Endodermal cell (in vitro differentiated cells): Measurements from ENCODE around the gene LRSAM1. TPM values are rescaled to one million over a fixed set of nuclear protein-coding genes. Genes with fewer than 3 reads are reported as not detected.

Source experiments
- DNase-seq: peaks from one replicate; pipeline ENCODE4 v3.0.0-alpha.2; 2017
- H3K27ac ChIP-seq: 2 replicates; pipeline ENCODE4 v1.5.1; 2013; ENCODE audit warnings: mild to moderate bottlenecking, low read depth, low read length, moderate library complexity
- H3K27me3 ChIP-seq: 2 replicates; pipeline ENCODE4 v1.6.1; 2013; ENCODE audit warnings: mild to moderate bottlenecking, low read length, moderate library complexity; ENCODE audit not compliant: insufficient read depth, control insufficient read depth, poor library complexity, severe bottlenecking
- H3K36me3 ChIP-seq: 2 replicates; pipeline ENCODE4 v1.7.0; 2013; ENCODE audit warnings: mild to moderate bottlenecking, low read length, moderate library complexity; ENCODE audit not compliant: control insufficient read depth, insufficient read depth
- H3K4me1 ChIP-seq: one replicate; pipeline ENCODE4 v1.7.0; 2013; ENCODE audit warnings: low read length; ENCODE audit not compliant: control insufficient read depth, insufficient read depth
- H3K4me3 ChIP-seq: 2 replicates; pipeline ENCODE4 v1.5.1; 2013; ENCODE audit warnings: mild to moderate bottlenecking, low read length, moderate library complexity
- H3K9ac ChIP-seq: 2 replicates; pipeline ENCODE4 v1.6.1; 2013; ENCODE audit warnings: mild to moderate bottlenecking, low read length, moderate library complexity; ENCODE audit not compliant: poor library complexity, severe bottlenecking; ENCODE audit errors: extremely low read depth
- H3K9me3 ChIP-seq: 2 replicates; pipeline ENCODE4 v1.6.1; 2013; ENCODE audit warnings: mild to moderate bottlenecking, low read length, moderate library complexity; ENCODE audit not compliant: control insufficient read depth
- H3K27ac Mint-ChIP-seq: 2 replicates; pipeline ENCODE4 v1.8.0; 2020; ENCODE audit warnings: mixed read lengths
- H3K27me3 Mint-ChIP-seq: 2 replicates; pipeline ENCODE4 v1.8.0; 2021; ENCODE audit warnings: mild to moderate bottlenecking, mixed read lengths; ENCODE audit not compliant: insufficient read depth
- H3K36me3 Mint-ChIP-seq: 2 replicates; pipeline ENCODE4 v1.8.0; 2020; ENCODE audit warnings: low read depth, mixed read lengths
- H3K4me1 Mint-ChIP-seq: 2 replicates; pipeline ENCODE4 v1.8.0; 2020; ENCODE audit warnings: mixed read lengths
- H3K4me3 Mint-ChIP-seq: 2 replicates; pipeline ENCODE4 v1.8.0; 2020; ENCODE audit warnings: mild to moderate bottlenecking, moderate library complexity, mixed read lengths
- H3K9me3 Mint-ChIP-seq: 2 replicates; pipeline ENCODE4 v1.8.0; 2020; ENCODE audit warnings: mild to moderate bottlenecking, mixed read lengths
- WGBS, 2 experiments: methylation state at CpG; one replicate each; pipeline versions ENCODE4 v1.1.5 to v1.1.7; 2013; ENCODE audit warnings: missing lambda C conversion rate in 2 of 2, mixed read lengths in 1 of 2; ENCODE audit not compliant: insufficient coverage in 1 of 2, insufficient read length in 1 of 2; 5-methylcytosine and 5-hydroxymethylcytosine counted together
- total RNA-seq, 2 donors: library from RNA; stranded (reverse); fragmentation: NEBNext Ultra II Directional in 1 of 2; extraction: Animal tissue kit (Norgen Biotek cat#: 25700) in 1 of 2; gene quantifications; 2 replicates in 1 of 2; 3 replicates in 1 of 2; pipeline ENCODE4 v1.2.1, GENCODE V29; 2021
- TF ChIP-seq, protein P1 (sequence below): fragments of 200-600 bp; sonication (generic); conservative IDR thresholded peaks from 2 replicates; pipeline ENCODE4 v1.5.0; 2021; ENCODE audit warnings: antibody characterized with exemption, mild to moderate bottlenecking

Gene LRSAM1
- total RNA-seq, 2 donors from 2014 or later = 18.4 to 19.8 TPM

DNA sequence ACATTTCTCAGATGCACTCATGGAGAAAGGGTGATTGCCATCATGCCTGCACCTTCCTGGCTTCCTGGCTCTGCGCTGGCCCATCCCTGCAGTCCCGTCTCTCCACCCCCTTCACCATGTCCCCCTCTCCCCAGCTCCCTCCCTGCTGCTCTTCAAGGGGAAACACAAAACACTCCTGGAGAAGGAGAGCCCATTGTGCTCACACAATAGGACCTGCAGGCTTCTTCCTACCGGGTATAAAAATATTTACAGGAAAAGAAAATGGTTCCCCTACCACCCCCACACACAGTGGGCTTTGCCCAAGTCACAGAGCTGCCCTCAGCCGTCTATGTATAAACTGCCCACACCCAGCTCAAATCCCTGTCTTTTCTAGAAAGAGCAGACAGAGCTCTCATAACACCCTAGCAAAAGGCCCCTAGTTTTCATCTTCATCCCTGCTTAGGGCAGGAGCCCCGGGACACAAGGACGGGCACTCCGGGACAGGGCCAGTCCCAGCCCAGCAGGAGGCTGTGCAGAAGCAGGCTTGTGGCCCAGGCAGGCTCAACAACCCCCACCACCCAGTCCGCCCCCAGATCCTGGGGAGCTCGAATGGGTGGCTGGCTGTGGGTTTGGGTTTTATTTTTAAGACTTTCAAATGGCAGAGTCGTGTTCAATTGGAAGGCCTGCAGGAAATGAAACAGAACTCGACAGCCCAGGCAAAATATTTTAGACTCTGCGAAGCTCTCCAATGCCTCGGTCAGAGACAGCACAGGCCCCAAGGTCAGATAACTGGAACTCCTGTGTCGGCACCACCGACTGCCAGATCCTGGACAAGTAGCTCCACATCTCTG lies 77.3 kb downstream of the LRSAM1 start:
- Histone ChIP-seq H3K9ac (no peak overlapping the region), H3K4me3 (no peak overlapping the region), H3K27me3 (no peaks in the 10 kb centered on the region), H3K4me1 (no peaks in the 10 kb centered on the region), H3K36me3 (peaks cover 33% of the 10 kb centered on the region), H3K9me3 (peaks cover 24% of the 10 kb centered on the region), H3K27ac (peak overlapping the region; percentile 74)
- Mint-ChIP-seq H3K4me3 (no peak overlapping the region), H3K27ac (peak overlapping the region; percentile 83), H3K36me3 (peaks cover 44% of the 10 kb centered on the region), H3K9me3 (peaks cover 29% of the 10 kb centered on the region), H3K27me3 (no peaks in the 10 kb centered on the region), H3K4me1 (peaks cover 21% of the 10 kb centered on the region)
- TF ChIP-seq, protein P1, sequence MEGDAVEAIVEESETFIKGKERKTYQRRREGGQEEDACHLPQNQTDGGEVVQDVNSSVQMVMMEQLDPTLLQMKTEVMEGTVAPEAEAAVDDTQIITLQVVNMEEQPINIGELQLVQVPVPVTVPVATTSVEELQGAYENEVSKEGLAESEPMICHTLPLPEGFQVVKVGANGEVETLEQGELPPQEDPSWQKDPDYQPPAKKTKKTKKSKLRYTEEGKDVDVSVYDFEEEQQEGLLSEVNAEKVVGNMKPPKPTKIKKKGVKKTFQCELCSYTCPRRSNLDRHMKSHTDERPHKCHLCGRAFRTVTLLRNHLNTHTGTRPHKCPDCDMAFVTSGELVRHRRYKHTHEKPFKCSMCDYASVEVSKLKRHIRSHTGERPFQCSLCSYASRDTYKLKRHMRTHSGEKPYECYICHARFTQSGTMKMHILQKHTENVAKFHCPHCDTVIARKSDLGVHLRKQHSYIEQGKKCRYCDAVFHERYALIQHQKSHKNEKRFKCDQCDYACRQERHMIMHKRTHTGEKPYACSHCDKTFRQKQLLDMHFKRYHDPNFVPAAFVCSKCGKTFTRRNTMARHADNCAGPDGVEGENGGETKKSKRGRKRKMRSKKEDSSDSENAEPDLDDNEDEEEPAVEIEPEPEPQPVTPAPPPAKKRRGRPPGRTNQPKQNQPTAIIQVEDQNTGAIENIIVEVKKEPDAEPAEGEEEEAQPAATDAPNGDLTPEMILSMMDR = no peak
- WGBS, 2 experiments = 75 to 87% methylated on average over 7 to 14 of the region's 15 CpGs
- DNase-seq = no peak

DNA sequence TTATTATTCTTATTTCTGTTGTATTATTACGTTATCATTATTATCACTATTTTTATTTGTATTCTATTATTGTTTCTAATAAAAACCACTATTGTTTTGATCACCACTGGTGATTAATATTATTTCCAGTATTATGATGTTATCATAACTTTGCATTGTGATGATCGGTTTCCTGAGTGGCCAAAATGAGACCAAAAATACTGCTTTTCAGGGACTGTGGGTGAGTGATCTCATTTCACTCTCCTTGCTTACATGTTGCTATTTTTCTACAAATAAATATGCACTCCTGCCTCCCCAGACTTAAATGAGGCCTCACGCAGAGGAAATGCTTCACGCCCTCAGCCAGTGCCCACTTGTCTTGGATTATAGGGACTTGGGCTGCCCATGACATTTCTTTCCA lies 78.4 kb downstream of the LRSAM1 start:
- H3K9ac ChIP-seq = no peak overlapping the region
- H3K27me3 Mint-ChIP-seq = no peaks in the 10 kb centered on the region
- H3K9me3 Mint-ChIP-seq = peaks cover 19% of the 10 kb centered on the region
- no peak overlapping the region for H3K4me3 Mint-ChIP-seq
- no peak overlapping the region for H3K4me3 ChIP-seq
- peak overlapping the region; percentile 44 for H3K27ac Mint-ChIP-seq
- H3K4me1 Mint-ChIP-seq = peaks cover 21% of the 10 kb centered on the region
- peaks cover 23% of the 10 kb centered on the region for H3K36me3 ChIP-seq
- TF ChIP-seq, protein P1 = no peak
- H3K9me3 ChIP-seq = peaks cover 14% of the 10 kb centered on the region
- no peak overlapping the region for H3K27ac ChIP-seq
- H3K27me3 ChIP-seq = no peaks in the 10 kb centered on the region
- DNase-seq = no peak
- H3K4me1 ChIP-seq = no peaks in the 10 kb centered on the region
- H3K36me3 Mint-ChIP-seq = peaks cover 34% of the 10 kb centered on the region
- 94 to 95% methylated on average over 3 of the region's 4 CpGs for WGBS, 2 experiments

GRCh38 chr9:127530206-127530941 lies 79.1 kb downstream of the LRSAM1 start:
- peaks cover 27% of the 10 kb centered on the region for H3K36me3 Mint-ChIP-seq
- no peak overlapping the region for H3K4me3 Mint-ChIP-seq
- no peaks in the 10 kb centered on the region for H3K27me3 Mint-ChIP-seq
- no peak for DNase-seq
- no peak overlapping the region for H3K4me3 ChIP-seq
- no peak overlapping the region for H3K9ac ChIP-seq
- no peaks in the 10 kb centered on the region for H3K4me1 ChIP-seq
- no peak overlapping the region for H3K27ac Mint-ChIP-seq
- H3K36me3 ChIP-seq = peaks cover 16% of the 10 kb centered on the region
- H3K27me3 ChIP-seq = no peaks in the 10 kb centered on the region
- peaks cover 12% of the 10 kb centered on the region for H3K9me3 Mint-ChIP-seq
- TF ChIP-seq, protein P1 = no peak
- WGBS, 2 experiments = 91 to 98% methylated on average over 9 to 14 of the region's 14 CpGs
- H3K9me3 ChIP-seq = peaks cover 7% of the 10 kb centered on the region
- H3K4me1 Mint-ChIP-seq = peaks cover 21% of the 10 kb centered on the region
- no peak overlapping the region for H3K27ac ChIP-seq
